Trophoblast cell (in vitro differentiated cells and primary cell): Measurements from ENCODE around the gene FGF3.
"Not testable (repeated sequence)": the region's sequence is repeated elsewhere in the genome, so short reads cannot be mapped to it uniquely, and the experiment has no call there.

Experiments
- DNase-seq, 2 donors: peaks; one replicate each; pipeline ENCODE4 v3.0.0-alpha.2; 2016
- H2AFZ ChIP-seq: 2 replicates; pipeline ENCODE4 v1.6.1; 2013; ENCODE audit warnings: low read length, moderate library complexity, mild to moderate bottlenecking; ENCODE audit not compliant: insufficient read depth, poor library complexity
- H2AK5ac ChIP-seq: 2 replicates; pipeline ENCODE4 v1.6.1; 2013; ENCODE audit warnings: mild to moderate bottlenecking, low read length
- H2BK120ac ChIP-seq: 2 replicates; pipeline ENCODE4 v1.6.1; 2013; ENCODE audit warnings: low read length, mild to moderate bottlenecking, moderate library complexity; ENCODE audit not compliant: insufficient read depth, poor library complexity
- H2BK12ac ChIP-seq: 2 replicates; pipeline ENCODE4 v1.6.1; 2013; ENCODE audit warnings: mild to moderate bottlenecking, low read length, moderate library complexity
- H2BK5ac ChIP-seq: 2 replicates; pipeline ENCODE4 v1.6.1; 2013; ENCODE audit warnings: low read length, low read depth, moderate library complexity, mild to moderate bottlenecking; ENCODE audit not compliant: poor library complexity
- H3K14ac ChIP-seq: 2 replicates; pipeline ENCODE4 v1.6.1; 2013; ENCODE audit warnings: mild to moderate bottlenecking, low read length
- H3K18ac ChIP-seq: 2 replicates; pipeline ENCODE4 v1.6.1; 2013; ENCODE audit warnings: mild to moderate bottlenecking, low read length
- H3K23ac ChIP-seq: 2 replicates; pipeline ENCODE4 v1.6.1; 2013; ENCODE audit warnings: low read length
- H3K27ac ChIP-seq: 2 replicates; pipeline ENCODE4 v1.5.1; 2013; ENCODE audit warnings: low read depth, mild to moderate bottlenecking, inconsistent platforms, low read length, moderate library complexity
- H3K27me3 ChIP-seq: 2 replicates; pipeline ENCODE4 v1.6.1; 2013; ENCODE audit warnings: inconsistent platforms, mild to moderate bottlenecking, low read length, moderate library complexity; ENCODE audit not compliant: insufficient read depth
- H3K36me3 ChIP-seq, 2 experiments: 1 replicate in 1 of 2; 2 replicates in 1 of 2; pipeline ENCODE4 v1.6.1; 2013; ENCODE audit warnings: low read length in 2 of 2, mild to moderate bottlenecking in 2 of 2, moderate library complexity in 1 of 2; ENCODE audit not compliant: insufficient read depth in 2 of 2, control insufficient read depth in 1 of 2
- H3K4ac ChIP-seq: 2 replicates; pipeline ENCODE4 v1.6.1; 2013; ENCODE audit warnings: low read depth, mild to moderate bottlenecking, low read length, moderate library complexity
- H3K4me1 ChIP-seq, 2 experiments: 1 replicate in 1 of 2; 2 replicates in 1 of 2; pipeline ENCODE4 v1.6.1; 2013; ENCODE audit warnings: low read length in 2 of 2, mild to moderate bottlenecking in 2 of 2, moderate library complexity in 1 of 2; ENCODE audit not compliant: insufficient read depth in 2 of 2, control insufficient read depth in 1 of 2
- H3K4me2 ChIP-seq: 2 replicates; pipeline ENCODE4 v1.6.1; 2013; ENCODE audit warnings: inconsistent platforms, mild to moderate bottlenecking, low read length, moderate library complexity
- H3K4me3 ChIP-seq: 2 replicates; pipeline ENCODE4 v1.5.1; 2013; ENCODE audit warnings: mild to moderate bottlenecking, low read depth, low read length, inconsistent platforms
- H3K79me1 ChIP-seq: one replicate; pipeline ENCODE4 v1.6.1; 2013; ENCODE audit warnings: low read length
- H3K79me2 ChIP-seq: 2 replicates; pipeline ENCODE4 v1.6.1; 2013; ENCODE audit warnings: low read length, mild to moderate bottlenecking; ENCODE audit not compliant: control insufficient read depth, insufficient read depth, poor library complexity
- H3K9ac ChIP-seq: 2 replicates; pipeline ENCODE4 v1.6.1; 2013; ENCODE audit warnings: mild to moderate bottlenecking, low read length
- H3K9me3 ChIP-seq: 2 replicates; pipeline ENCODE4 v1.6.1; 2013; ENCODE audit warnings: low read depth, mild to moderate bottlenecking, control low read depth, inconsistent platforms, low read length; ENCODE audit not compliant: insufficient read depth
- H4K12ac ChIP-seq: 2 replicates; pipeline ENCODE4 v1.6.1; 2013; ENCODE audit warnings: low read depth, mild to moderate bottlenecking, low read length, moderate library complexity
- H4K8ac ChIP-seq: 2 replicates; pipeline ENCODE4 v1.6.1; 2013; ENCODE audit warnings: low read depth, mild to moderate bottlenecking, low read length, moderate library complexity
- H4K91ac ChIP-seq: one replicate; pipeline ENCODE4 v1.6.1; 2013; ENCODE audit warnings: low read depth, mild to moderate bottlenecking, low read length, moderate library complexity
- WGBS: extraction: QIAGEN DNeasy Blood & Tissue Kit; methylation state at CpG from one replicate; pipeline ENCODE4 v1.1.7; 2013; ENCODE audit warnings: missing lambda C conversion rate; ENCODE audit not compliant: insufficient read length, insufficient coverage; ENCODE audit errors: extremely low coverage; 5-methylcytosine and 5-hydroxymethylcytosine counted together

FGF3 gene

DNA sequence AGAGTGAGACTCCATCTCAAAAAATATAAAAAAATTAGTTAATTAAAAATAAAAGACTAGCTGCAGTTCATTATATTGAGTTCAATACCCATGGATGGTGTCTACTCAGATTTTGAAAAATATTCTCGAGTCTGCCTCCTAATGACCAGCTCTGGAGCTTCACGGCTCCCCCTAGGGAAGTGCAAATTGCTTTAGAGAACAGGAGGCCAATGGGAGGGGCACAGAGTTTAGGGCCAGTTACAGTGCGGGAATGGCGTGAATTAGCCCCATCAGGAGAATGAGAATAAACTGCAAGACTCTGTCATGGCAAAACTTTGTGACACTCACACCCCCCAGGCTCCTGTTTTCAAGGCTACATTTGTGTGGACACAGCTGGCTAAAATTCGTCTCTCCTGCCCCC is 48.7 kb downstream of the FGF3 start:
- Histone ChIP-seq H3K4me1 (no peaks in the 10 kb centered on the region), H3K14ac (no peak overlapping the region), H3K79me1 (no peaks in the 10 kb centered on the region), H3K9me3 (peaks cover 6% of the 10 kb centered on the region), H2AFZ (no peak overlapping the region), H3K23ac (no peak overlapping the region), H4K8ac (no peak overlapping the region), H4K91ac (no peak overlapping the region), H3K27me3 (peaks cover 31% of the 10 kb centered on the region), H2BK5ac (no peak overlapping the region), H3K27ac (no peak overlapping the region), H3K4me2 (no peak overlapping the region), H2BK120ac (no peak overlapping the region), H2AK5ac (no peak overlapping the region), H3K4ac (no peak overlapping the region), H3K79me2 (no peaks in the 10 kb centered on the region), H3K36me3 (no peaks in the 10 kb centered on the region), H2BK12ac (no peak overlapping the region), H4K12ac (no peak overlapping the region), H3K9ac (no peak overlapping the region), H3K4me3 (no peak overlapping the region), H3K18ac (no peak overlapping the region)
- no peak for DNase-seq
- WGBS = no CpG with 5 or more reads among the region's 5 CpGs

DNA sequence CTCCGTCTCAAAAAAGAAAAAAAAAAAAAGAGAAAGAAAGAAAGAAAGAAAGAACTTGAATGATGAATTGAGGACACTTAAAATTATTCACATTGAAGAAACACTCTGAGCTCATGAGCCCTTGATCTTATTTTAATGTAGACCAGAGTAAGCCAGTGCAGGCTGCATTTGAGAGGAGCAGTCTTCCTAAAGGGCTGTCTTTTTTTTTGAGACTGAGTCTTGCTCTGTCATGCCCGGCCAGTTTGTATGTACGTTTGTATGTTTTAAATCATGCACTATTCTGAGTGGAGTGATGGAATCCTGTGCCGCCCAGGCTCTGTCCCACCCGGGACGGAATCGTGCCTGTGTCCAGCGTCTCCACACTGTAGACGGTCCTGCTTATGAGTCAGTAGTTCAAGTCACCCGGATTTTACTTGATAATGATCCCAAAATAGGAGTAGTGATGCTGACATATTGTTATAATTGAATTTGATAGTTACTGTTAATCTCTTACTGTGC is 53.7 kb downstream of the FGF3 start:
- no peak for DNase-seq
- Histone ChIP-seq H4K12ac (no peak overlapping the region), H3K14ac (no peak overlapping the region), H2BK12ac (no peak overlapping the region), H3K9ac (no peak overlapping the region), H4K91ac (no peak overlapping the region), H3K4me3 (no peak overlapping the region), H2BK5ac (no peak overlapping the region), H3K27me3 (no peaks in the 10 kb centered on the region), H3K4me1 (no peaks in the 10 kb centered on the region), H3K27ac (no peak overlapping the region), H2AFZ (no peak overlapping the region), H3K79me1 (no peaks in the 10 kb centered on the region), H2AK5ac (no peak overlapping the region), H3K4me2 (no peak overlapping the region), H3K23ac (no peak overlapping the region), H3K36me3 (no peaks in the 10 kb centered on the region), H2BK120ac (no peak overlapping the region), H3K79me2 (no peaks in the 10 kb centered on the region), H3K18ac (no peak overlapping the region), H3K9me3 (peaks cover 3% of the 10 kb centered on the region), H4K8ac (no peak overlapping the region), H3K4ac (no peak overlapping the region)
- no CpG with 5 or more reads among the region's 10 CpGs for WGBS

DNA sequence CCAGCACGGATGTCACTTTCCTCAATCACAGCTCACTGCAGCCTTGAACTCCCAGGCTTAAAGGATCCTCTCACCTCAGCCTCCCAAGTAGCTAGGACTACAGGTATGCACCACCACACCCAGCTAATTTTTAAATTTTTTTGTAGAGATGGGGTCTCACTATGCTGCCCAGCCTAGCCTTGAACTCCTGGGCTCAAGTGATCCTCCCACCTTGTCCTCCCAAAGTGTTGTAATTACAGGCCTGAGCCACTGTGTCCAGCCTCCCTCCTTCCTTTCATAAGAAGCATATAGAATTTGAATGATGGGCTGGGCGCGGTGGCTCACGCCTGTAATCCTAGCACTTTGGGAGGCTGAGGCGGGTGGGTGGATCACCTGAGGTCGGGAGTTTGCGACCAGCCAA is 54.3 kb downstream of the FGF3 start:
- not testable (repeated sequence) for H2BK5ac ChIP-seq, H2BK12ac ChIP-seq, H4K8ac ChIP-seq, H4K12ac ChIP-seq, DNase-seq, H3K9ac ChIP-seq, H2AFZ ChIP-seq, H3K9me3 ChIP-seq, H3K27me3 ChIP-seq, H3K14ac ChIP-seq, H3K18ac ChIP-seq, H3K4me3 ChIP-seq, H2AK5ac ChIP-seq, H3K79me2 ChIP-seq, H3K27ac ChIP-seq, H3K4me1 ChIP-seq, H3K4ac ChIP-seq, H3K79me1 ChIP-seq, H3K4me2 ChIP-seq, H3K36me3 ChIP-seq, H2BK120ac ChIP-seq, H3K23ac ChIP-seq, H4K91ac ChIP-seq
- no CpG with 5 or more reads among the region's 7 CpGs for WGBS

DNA sequence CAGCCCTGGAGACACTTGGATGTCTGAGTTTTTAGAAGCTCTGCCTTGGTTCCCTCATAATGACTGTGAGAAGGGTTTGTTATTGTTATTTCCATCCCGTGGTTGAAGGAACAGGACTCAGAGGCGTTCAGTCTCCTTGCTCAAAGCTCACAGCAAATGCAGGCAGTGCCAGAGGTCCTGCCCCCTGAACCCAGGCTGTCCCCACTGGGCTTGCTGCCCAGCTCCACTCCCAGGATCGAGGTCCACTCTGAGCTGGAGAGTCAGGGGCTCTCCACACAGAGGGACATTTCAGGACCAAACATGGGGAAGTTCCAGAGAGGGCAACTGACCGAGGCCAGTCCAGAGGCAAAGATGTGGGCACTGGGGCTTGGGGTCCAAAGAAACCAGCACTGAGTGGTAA is 58.9 kb downstream of the FGF3 start:
- Histone ChIP-seq H4K91ac (no peak overlapping the region), H2BK5ac (no peak overlapping the region), H2AFZ (no peak overlapping the region), H3K4me2 (no peak overlapping the region), H2AK5ac (no peak overlapping the region), H3K79me1 (no peaks in the 10 kb centered on the region), H3K18ac (no peak overlapping the region), H4K8ac (no peak overlapping the region), H3K36me3 (no peaks in the 10 kb centered on the region), H2BK120ac (no peak overlapping the region), H4K12ac (no peak overlapping the region), H3K4me1 (no peaks in the 10 kb centered on the region), H3K9ac (no peak overlapping the region), H3K4ac (no peak overlapping the region), H3K79me2 (no peaks in the 10 kb centered on the region), H3K27me3 (no peaks in the 10 kb centered on the region), H3K14ac (no peak overlapping the region), H3K4me3 (no peak overlapping the region), H3K9me3 (peaks cover 2% of the 10 kb centered on the region), H3K23ac (no peak overlapping the region), H3K27ac (no peak overlapping the region), H2BK12ac (no peak overlapping the region)
- DNase-seq = no peak
- WGBS = no CpG with 5 or more reads among the region's 4 CpGs
